Measurements from ENCODE around the gene TMEM255B. TPM values are rescaled to one million over a fixed set of nuclear protein-coding genes. Genes with fewer than 3 reads are reported as not detected.
A peak's percentile ranks its signal among the peaks of the same experiment; 100 is the strongest.

The TMEM255B gene
- total RNA-seq, 1 experiment from 2014 or later: 7.7 TPM

DNA sequence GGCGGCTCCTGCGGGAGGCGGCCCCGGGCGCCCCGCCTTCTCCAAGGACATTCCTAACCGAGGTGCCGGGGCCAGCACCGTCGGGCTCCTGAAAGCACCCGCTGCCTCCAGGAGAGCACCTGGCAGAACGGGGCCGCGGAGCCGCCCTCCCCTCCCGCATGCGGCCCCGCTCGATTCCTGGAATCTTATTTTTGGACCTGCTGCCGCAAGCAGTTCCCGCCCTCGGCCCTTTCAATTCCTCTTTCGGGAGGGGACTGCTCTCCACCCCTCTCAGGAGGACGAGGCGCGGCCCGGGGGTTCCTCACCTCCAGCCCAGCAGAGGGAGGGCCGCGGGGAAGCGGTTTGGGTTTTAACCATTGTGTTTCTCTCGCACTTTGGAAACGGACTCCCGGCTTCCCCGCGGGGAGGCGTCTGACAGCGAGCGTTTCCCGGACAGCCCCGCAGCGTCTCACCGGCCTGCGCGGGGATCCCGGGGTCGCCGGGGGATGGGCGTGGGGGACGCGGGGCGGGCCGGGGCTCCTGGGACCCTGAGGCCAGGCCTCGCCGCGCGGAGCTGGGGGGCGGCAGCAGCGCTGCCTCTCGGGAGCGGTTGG lies 104.0 kb downstream of the TMEM255B start:
- H3K9me2 ChIP-seq (ENCODE audit: insufficient read depth): no peaks in the 10 kb centered on the region
- H3K79me2 ChIP-seq (ENCODE audit: insufficient read depth, low read length): peaks cover 54% of the 10 kb centered on the region
- ATAC-seq: peak; percentile 54
- no peak for TF ChIP-seq FOSL1 (IDR thresholded peaks at IDR 0.05; ENCODE audit: low read depth)
- TF ChIP-seq POLR2AphosphoS5 (IDR thresholded peaks at IDR 0.05; ENCODE audit: low read depth, low read length): no peak
- no peak for TF ChIP-seq TCF7L2 (IDR thresholded peaks at IDR 0.05; ENCODE audit: borderline replicate concordance, extremely low read depth, insufficient read depth, insufficient read length)
- TF ChIP-seq SRF (IDR thresholded peaks at IDR 0.05; ENCODE audit: low read depth): no peak
- TF ChIP-seq, protein P1, sequence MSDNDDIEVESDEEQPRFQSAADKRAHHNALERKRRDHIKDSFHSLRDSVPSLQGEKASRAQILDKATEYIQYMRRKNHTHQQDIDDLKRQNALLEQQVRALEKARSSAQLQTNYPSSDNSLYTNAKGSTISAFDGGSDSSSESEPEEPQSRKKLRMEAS (IDR thresholded peaks at IDR 0.05): no peak
- TF ChIP-seq SP1 (IDR thresholded peaks at IDR 0.05; ENCODE audit: low read depth): no peak
- no peak for TF ChIP-seq EGR1 (IDR thresholded peaks at IDR 0.05; ENCODE audit: low read depth)
- no peak for TF ChIP-seq SIN3A (IDR thresholded peaks at IDR 0.05; ENCODE audit: low read depth)
- TF ChIP-seq CBX3 (IDR thresholded peaks at IDR 0.05; ENCODE audit: low read depth): no peak
- no peak for TF ChIP-seq ELF1 (IDR thresholded peaks at IDR 0.05; ENCODE audit: borderline replicate concordance, low read depth)
- TF ChIP-seq JUND (IDR thresholded peaks at IDR 0.05): no peak
- TF ChIP-seq POLR2A (IDR thresholded peaks at IDR 0.05; ENCODE audit: borderline replicate concordance, extremely low read depth, insufficient read depth, insufficient read length): no peak
- no peak for TF ChIP-seq EZH2 (IDR thresholded peaks at IDR 0.05)
- TF ChIP-seq, protein P2, sequence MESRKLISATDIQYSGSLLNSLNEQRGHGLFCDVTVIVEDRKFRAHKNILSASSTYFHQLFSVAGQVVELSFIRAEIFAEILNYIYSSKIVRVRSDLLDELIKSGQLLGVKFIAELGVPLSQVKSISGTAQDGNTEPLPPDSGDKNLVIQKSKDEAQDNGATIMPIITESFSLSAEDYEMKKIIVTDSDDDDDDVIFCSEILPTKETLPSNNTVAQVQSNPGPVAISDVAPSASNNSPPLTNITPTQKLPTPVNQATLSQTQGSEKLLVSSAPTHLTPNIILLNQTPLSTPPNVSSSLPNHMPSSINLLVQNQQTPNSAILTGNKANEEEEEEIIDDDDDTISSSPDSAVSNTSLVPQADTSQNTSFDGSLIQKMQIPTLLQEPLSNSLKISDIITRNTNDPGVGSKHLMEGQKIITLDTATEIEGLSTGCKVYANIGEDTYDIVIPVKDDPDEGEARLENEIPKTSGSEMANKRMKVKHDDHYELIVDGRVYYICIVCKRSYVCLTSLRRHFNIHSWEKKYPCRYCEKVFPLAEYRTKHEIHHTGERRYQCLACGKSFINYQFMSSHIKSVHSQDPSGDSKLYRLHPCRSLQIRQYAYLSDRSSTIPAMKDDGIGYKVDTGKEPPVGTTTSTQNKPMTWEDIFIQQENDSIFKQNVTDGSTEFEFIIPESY (IDR thresholded peaks at IDR 0.05; ENCODE audit: extremely low read depth, insufficient replicate concordance, low read length): no peak
- TF ChIP-seq ZFX (IDR thresholded peaks at IDR 0.05): no peak
- RAD21 ChIA-PET (ENCODE audit: low non-redundant PET in 1 of 2, low total read pairs in 2 of 2, uncharacterized antibody in 2 of 2, unreplicated experiment in 2 of 2): no interaction called here
- POLR2A ChIA-PET: no interaction called here
- H3K9ac ChIP-seq (ENCODE audit: low read length): peak overlapping the region; percentile 66
- intact Hi-C loops (cut with micrococcal nuclease): no loop called here
- DNase-seq (ENCODE audit: low read depth, low spot score): no peak
- no peaks in the 10 kb centered on the region for H3K27me3 ChIP-seq (ENCODE audit: insufficient read depth, low read length)
- H3K36me3 ChIP-seq (ENCODE audit: control insufficient read depth in 1 of 2, insufficient read depth in 2 of 2, low read length in 2 of 2): peaks cover 0 to 17% of the 10 kb centered on the region in 2 experiments; a peak in 1 of 4 replicates
- H2AFZ ChIP-seq (ENCODE audit: low read depth, low read length, poor library complexity, severe bottlenecking): no peak overlapping the region
- CTCF ChIA-PET: interaction anchor here (0.8 kb wide), 1 partner anchor 84 kb away, joined by 3 read pairs; no protein-coding TSS in a partner anchor
- no peaks in the 10 kb centered on the region for H4K20me1 ChIP-seq (ENCODE audit: insufficient read depth)
- peak overlapping the region; percentile 97 for H3K4me2 ChIP-seq (ENCODE audit: low read length)
- peaks cover 0 to 6% of the 10 kb centered on the region in 2 experiments; a peak in 1 of 4 replicates for H3K9me3 ChIP-seq (ENCODE audit: control insufficient read depth in 1 of 2, insufficient read depth in 1 of 2, low read depth in 1 of 2, low read length in 2 of 2)
- H3K4me1 ChIP-seq (ENCODE audit: control insufficient read depth in 1 of 2, insufficient read depth in 2 of 2, low read length in 2 of 2): peaks cover 10 to 39% of the 10 kb centered on the region in 2 experiments
- no TSS peak for BruUV-seq (replicated peaks)
- H3K27ac ChIP-seq (ENCODE audit: low read depth, low read length): peak overlapping the region; percentile 70
- H3K4me3 ChIP-seq (replicated peaks in 1 of 2; ENCODE audit: low read depth in 1 of 2, low read length in 2 of 2): peak overlapping the region; percentile 52 to 76
